Endometrial microvascular endothelial cells (primary cell): ENCODE measurements around the gene MICALL2. TPM values are rescaled to one million over a fixed set of nuclear protein-coding genes. Genes with fewer than 3 reads are reported as not detected.

Source experiments
- in situ Hi-C: cut with HindIII; loops from 2 replicates; pipeline ENCODE4 v1.10.0; 2017; ENCODE audit warnings: low sequenced_read_pairs, low pct_unique_long_range_greater_than_20kb; ENCODE audit errors: inconsistent ontology term
- total RNA-seq: library from RNA; depleted of rRNA; stranded (reverse); fragments of >200 nt; gene quantifications from one replicate; pipeline ENCODE4 v1.2.3, GENCODE V29; 2015; ENCODE audit errors: inconsistent ontology term

Gene MICALL2
- total RNA-seq, 1 donor from 2014 or later, result 28.2 TPM

DNA sequence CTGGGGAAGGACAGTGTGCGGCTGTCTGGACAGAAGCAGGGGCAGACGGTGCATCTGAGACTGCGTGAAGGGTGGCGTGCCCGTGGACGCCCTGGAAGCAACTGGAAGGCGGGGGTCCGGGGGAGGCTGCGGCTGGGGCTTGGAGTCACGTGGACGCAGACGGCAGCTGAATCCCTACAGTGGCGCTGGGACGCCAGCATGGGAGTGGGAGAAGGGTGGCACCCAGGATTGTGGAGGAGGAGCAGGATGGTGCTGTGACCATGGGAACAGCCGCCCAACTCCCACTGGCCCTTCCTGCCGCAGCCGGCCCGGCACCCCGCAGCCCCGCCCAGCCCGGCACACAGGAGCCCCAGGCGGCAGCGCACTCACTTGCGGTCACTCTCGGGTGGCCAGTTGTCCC is 35.2 kb upstream of the MICALL2 start:
- in situ Hi-C loops, result no loop called here

DNA sequence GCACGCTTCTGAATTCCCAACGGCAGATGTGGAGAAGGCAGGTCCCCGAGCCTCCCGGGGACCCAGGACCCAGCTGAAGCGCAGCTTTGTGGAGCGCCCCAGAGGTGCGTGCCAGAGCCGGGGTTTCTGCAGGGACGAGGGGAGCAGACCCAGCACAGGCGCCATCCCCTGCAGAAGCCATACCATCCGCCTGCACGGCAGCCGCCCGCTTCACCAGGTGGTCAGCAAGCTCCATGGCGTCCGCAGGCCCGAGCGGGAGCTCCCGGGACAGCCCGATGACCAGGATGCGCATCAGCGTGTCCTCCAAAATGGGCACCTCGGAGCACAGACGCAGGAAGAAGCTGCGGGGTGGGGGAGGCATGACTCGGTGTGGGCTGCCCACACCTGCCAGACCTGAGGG is 34.3 kb upstream of the MICALL2 start:
- in situ Hi-C loops, result no loop called here

DNA sequence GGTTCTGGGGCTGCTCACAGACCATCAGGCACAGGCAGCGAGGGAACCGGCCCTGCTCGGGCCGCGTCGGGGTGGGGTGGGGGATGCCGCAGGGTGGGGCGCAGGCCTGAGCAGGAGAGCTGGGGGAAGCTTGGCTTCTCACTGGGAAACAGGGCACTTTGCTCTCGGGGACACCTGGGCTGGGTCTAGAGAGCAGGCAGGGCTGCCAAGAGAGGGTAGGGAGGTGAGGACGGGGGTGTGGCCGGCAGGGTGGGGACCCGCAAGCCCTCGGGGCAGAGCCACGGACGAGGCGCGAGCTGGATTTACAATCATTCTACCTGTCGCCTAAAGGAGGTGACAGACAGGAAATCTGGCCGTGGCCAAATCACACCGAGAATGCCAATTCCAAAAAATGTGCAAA is 33.9 kb upstream of the MICALL2 start:
- in situ Hi-C loops, result no loop called here

DNA sequence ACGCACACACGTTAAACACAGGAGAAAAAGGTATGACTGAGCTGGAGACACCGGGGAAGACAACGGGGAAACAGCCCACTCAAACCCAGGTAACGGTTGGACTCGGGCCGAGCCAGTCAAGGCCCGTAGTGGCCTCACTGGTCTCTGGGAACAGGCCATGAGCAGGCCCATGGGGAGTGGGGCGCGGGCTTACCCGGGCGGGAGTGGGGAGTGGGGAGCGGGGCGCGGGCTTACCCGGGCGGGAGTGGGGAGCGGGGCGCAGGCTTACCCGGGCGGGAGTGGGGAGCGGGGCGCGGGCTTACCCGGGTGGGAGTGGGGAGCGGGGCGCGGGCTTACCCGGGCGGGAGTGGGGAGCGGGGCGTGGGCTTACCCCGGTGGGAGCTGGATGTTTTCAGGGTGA is 33.4 kb upstream of the MICALL2 start:
- in situ Hi-C loops, result no loop called here

DNA sequence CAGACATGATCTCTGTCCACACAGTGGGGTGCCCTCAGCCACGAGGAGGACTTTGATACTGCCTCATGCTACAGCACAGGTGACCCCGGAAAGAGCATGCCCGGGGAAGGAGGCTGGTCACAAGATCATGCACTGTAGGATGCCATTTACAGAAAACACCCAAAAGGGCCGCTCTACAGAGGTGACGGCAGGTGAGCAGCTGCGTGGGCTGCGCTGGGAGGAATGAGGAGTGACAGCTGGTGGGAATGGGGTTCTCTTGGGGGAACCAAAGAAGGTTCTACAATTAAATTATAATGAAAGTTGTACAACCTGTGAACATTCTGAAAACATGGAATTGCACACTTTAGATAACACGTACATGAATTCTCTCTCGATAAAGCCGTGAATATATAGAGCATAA is 33.0 kb upstream of the MICALL2 start:
- in situ Hi-C loops, result no loop called here

DNA sequence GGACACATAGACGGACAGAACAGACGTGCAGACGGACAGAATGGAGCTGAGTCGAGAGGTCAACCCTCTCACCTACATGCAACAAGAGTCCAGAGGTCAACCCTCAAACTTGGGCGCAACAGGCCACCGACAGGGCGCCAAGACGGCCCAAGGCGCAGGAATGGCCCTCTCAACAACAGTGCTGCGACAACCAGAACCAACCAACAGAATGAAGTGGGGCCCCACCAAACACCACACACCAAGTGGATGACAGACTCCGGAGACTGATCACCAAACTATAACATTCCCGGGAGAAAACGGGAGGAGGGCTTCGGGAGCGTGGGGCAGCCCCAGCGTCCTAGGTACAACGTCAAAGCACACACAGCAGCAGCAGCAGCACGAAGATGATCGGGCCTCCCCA is 31.6 kb upstream of the MICALL2 start:
- in situ Hi-C loops, result no loop called here

DNA sequence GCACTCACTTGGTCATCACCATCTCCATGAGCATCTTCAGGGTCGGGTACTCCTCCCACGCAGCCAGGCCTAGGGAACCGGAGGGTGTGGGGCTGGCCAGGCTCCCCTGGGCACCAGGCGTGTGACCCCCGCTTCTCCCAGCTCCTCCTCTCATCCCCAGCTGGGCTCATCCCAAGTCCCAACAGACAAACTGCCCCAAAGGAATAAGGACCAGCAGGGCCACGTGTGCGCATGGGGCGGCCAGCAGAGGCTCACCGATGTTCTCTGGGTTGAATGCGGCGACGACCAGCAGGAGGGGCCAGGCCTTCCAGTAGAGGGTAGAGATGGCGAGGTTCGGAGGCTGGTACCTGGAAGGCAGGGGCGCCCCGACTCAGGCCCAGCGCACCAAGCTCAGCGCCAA is 30.1 kb upstream of the MICALL2 start:
- in situ Hi-C loops, result no loop called here

DNA sequence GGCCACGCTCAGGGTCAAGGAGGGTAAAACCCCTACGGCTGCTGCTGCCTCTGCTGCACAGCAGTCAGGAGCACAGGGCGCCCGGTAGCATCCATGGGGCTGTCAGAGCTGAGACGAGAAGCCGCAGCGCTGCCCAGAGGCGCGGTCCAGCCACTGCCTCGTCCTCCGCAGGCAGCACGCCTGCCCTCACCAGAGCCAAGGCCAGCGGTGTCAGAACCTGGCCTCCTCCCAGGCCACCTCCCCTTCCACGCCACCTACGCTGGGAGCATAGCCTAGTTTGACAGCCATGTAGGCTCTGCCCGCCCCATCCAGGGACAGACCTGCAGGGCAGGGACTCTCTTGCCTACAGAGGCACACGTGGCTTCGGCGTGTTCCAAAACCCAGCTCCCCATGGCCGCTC is 28.7 kb upstream of the MICALL2 start:
- in situ Hi-C loops, result no loop called here

DNA sequence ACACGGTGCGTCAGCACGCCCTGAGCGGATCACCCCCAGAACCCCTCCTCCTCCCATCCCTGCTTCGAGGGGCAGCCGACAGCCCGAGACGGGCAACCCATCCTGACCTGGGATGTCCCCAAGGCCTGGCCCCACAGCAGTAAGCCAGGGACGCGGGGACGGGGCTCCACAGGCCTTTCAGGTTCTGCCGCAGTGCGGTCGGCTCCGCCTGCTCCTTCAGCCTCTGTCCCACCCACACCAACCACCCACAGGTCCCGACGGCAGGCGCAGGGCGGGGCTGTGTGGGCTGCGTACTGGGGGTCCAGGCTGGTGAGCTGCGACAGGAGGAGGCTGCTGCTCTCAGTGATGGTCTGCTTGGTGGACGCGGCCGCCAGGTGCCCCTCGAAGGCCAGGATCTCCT is 28.2 kb upstream of the MICALL2 start:
- in situ Hi-C loops, result no loop called here

DNA sequence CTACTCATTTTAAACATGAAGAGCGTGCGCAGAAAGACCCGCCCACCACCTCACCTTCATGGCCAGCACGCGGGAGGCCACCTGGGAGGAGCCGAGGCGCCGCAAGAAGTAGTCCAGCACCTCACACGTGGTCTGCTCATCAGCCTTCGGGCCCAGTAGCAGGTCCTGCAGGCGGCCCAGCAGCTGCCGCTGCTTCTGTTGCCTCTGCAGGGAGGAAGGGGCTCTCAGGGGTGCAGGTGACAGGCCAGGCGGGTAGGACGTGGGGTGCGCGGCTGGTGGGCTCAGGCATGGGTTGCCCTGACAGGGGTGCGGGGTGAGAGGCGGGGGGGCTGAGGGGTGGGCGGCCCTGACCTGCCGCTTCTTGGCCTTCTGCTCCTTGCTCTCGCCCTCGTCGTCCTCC is 27.3 kb upstream of the MICALL2 start:
- in situ Hi-C loops, result no loop called here

DNA sequence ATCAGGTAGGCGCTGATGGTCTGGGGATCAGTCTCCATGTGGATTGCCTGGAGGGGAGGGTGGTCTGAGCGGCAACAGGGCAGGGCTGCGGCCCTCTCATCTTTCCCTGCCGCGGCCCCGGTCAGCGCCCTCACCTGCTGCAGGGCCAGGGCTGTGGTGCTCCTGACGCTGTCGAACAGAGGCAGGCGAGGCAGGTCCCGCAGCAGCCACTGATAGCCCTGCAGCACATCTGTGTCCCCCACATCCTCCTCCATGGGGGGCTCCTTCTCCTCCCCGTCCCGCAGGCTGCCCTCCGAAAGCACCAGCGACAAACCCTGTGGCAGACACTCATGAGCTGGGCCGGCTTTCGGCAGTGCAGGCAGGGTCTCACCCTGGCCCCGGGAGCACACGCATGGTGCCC is 25.9 kb upstream of the MICALL2 start:
- in situ Hi-C loops, result no loop called here

DNA sequence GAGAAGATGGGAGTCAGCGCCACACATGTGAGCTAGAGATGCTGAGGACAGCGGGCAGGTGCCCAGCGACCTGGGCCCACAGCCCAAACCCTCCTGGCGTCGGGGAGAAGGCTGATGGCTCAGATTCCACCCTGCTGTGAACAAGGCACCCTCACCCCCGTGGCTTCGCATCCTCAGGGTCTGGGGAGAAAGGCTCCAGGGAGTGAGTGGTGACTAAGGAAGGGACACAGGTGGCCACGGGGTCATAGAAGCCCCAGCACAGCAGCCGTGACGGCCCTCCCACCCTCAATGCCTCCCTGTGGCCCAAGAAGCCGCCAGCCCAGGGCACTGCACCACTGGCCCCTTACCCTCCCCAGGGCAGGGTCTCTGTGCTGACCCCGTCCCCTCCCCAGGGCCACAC is 25.3 kb upstream of the MICALL2 start:
- in situ Hi-C loops, result no loop called here

DNA sequence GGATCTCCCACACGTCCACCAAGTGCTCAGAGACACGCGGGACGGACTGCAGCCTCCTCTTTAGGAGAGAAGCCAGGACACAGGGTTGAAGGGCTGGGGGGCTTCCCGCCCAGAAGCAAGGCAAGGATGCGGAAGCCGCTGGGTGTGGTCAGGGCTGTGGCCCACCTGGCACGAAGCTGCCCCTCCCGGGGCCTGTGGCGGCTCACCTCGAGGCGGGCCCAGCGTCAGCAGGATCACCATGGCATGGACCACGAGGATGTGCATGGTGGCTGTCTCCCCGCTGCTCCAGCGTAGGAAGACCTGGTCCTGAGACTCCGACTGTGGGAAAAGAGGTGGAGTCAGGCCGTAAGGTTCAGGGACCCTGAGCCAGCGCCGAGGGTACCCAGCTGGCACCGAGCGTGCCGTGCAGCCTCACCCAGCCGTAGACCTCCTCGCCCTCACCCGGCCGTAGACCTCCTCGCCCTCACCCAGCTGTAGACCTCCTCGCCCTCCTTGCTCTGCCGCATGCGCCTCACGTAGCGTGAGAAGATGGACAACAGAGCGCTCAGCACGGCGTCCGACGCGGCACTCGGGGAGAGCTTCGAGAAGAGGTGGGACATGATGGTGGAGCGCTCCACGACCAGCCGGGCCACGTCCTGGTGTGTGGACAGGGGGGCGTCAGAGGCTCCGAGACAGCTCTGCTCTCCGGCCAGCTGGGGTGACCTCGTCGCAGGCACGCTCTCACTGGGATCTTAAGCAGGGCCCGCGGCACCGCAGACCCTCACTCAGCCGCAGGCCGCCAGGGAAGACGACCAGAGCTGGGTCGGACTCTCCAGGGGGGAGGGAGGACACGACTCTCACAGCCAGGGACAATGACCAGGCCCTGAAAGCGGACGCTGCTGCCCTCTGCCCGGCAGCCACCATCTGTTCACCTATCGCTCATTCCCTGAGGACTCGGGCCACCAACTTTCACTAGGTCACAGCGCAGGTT is 24.6 kb upstream of the MICALL2 start:
- in situ Hi-C loops, result no loop called here

DNA sequence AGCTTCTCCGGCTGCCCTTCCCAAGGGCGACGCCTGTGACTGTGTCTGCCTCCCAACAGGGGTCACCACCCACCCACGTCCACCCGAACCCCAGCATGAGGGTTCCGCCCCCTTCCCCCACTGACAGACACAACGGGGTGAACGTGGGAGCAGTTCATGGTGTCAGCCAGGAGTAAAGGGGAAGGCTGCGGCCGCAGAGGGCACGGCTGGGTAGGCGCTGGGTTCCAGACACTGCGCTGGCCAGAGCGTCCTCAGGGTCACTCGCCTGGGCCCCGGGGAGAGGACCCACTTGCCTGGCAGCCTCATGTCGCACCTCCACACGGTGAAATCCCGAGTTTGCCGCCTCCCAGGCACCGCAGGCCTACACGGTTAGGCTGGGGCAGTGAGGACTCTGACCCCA is 23.8 kb upstream of the MICALL2 start:
- in situ Hi-C loops, result no loop called here

DNA sequence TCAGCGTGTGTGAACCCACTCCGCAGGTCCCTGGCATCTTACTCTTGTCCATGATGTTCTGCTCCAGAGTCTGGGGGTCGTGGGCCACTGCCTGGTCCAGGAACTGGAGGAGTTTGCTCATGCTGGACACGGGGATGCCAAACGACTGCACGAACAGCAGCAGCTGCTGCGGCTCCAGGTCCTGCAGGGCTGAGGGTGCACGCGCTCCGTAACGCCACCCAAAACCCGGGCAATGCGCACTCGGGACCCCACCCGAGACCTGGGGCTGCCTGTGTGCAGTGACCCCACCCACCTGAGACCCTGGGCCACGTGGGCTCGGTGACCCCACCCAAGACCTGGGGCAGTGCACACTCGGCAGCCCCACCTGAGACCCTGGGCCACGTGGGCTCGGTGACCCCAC is 22.0 kb upstream of the MICALL2 start:
- in situ Hi-C loops, result no loop called here

DNA sequence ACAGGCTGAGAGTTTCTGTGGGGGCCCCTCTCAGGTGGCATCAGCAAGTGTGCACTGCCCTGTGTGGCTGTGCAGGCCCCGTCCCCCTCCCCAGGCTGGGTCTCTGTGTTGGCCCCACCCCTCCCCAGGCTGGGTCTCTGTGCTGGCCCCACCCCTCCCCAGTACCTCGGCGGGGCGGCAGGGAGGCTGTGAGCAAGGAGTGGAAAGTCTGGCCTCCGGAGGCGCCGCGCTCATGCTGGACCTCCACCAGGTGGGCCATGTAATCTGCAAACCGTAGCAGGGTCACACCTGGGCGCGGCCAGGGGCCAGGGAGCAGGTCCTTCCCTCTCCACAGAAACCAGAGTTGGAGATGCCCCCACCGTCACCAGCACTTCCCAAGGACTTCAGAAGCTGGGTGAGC is 21.4 kb upstream of the MICALL2 start:
- in situ Hi-C loops, result no loop called here

DNA sequence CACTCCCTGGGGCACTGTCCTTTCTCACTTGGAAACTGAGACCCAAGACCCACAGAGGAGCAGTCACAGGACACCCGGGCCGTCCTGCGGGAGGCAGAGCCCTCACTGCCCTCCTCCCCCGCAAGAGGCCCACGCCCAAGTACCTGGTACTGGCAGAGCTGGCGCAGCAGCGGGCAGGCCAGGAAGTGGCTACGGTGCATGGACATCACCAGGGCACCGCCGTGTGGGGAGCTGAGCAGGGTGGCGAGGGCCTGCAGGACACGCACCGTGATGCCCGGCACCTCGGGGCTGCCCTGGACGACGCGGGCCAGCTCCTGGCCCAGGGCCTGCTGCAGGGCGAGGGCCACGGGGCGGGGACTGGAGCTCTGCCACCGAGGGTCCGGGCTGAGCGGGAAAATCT is 20.0 kb upstream of the MICALL2 start:
- in situ Hi-C loops, result no loop called here

DNA sequence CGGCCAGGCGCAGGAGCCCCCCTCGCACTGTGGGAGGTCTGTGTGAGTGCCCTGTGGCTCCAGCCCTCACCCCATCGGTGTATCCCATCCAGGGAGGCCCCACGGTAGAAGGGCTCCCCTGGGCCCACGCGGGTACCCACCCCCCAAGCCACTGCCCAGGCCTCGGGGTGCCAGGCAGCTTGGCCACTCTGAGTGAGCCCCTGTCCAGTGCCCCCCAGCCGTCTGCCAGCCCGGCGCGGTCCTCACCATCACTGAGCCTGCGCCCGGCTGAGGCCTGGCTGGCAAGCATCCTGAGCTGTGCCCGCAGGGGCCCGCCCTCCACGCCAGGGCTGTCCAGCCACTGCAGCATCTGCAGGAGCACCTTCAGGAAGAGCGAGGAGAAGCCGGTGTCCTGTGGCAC is 19.2 kb upstream of the MICALL2 start:
- in situ Hi-C loops, result no loop called here

DNA sequence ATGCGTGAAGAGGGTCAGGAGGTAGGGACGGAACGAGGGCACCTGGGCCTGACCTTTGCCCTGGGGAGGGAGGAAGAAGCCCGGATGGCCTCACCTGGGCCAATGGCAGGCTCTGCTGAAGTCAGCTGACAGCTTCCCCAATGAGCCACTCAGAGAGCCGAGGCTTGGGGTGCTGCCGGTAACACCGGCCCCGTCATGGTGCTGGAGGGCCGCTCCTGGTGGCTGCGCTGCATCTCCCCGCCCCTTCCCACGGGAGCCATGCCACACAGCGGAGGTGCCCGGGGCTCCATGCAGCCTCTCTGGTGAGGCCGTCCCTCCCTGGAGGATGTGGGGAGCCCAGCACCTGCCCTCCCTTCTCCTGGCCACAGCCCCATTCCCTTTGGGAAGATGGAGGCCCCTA is 17.6 kb upstream of the MICALL2 start:
- in situ Hi-C loops, result no loop called here

DNA sequence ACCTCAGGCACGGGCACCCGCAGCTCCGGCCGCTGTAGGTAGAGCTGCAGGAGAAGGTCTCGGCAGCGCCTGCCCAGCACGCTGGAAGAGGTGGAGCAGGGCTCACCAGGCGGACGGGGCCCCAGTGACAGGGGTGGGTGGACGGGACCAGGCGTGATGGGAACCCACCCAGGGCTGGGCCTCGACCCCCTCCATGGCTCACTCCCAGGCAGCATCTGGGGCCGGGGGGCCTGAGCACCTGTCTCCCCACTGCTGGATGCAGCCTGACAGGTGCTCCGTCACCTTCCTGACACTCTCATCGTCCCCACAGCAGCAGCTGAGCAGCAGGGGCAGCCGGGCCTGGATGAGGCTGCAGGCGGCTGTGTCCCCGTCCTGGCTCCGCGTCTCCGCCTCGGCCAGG is 16.7 kb upstream of the MICALL2 start:
- in situ Hi-C loops, result no loop called here

DNA sequence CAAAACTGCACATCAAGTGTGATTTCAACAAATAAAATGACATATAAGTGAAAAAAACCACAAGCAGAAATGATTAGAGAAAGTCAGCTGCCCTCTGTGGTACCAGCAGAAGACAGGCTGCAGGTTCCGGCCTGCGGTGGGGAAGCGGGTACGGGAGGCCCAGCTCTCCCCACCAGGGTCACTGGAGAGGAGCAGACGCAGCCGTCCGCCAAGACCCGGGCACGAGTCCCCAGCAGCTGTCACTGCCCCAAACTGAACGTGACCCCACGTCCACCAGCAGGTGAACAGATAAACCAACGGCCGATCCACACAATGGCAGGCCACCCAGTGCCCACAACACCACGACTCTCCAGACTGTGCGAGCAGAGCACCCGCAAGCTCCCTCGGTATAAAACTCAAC is 16.1 kb upstream of the MICALL2 start:
- in situ Hi-C loops, result no loop called here
